Measurements from ENCODE around the gene SEC14L1. TPM values are rescaled to one million over a fixed set of nuclear protein-coding genes. Genes with fewer than 3 reads are reported as not detected.
A peak's percentile ranks its signal among the peaks of the same experiment; 100 is the strongest.

The SEC14L1 gene
- total and polyA plus RNA-seq, 4 donors, result 17.0 to 52.0 (median 26.8) TPM

DNA sequence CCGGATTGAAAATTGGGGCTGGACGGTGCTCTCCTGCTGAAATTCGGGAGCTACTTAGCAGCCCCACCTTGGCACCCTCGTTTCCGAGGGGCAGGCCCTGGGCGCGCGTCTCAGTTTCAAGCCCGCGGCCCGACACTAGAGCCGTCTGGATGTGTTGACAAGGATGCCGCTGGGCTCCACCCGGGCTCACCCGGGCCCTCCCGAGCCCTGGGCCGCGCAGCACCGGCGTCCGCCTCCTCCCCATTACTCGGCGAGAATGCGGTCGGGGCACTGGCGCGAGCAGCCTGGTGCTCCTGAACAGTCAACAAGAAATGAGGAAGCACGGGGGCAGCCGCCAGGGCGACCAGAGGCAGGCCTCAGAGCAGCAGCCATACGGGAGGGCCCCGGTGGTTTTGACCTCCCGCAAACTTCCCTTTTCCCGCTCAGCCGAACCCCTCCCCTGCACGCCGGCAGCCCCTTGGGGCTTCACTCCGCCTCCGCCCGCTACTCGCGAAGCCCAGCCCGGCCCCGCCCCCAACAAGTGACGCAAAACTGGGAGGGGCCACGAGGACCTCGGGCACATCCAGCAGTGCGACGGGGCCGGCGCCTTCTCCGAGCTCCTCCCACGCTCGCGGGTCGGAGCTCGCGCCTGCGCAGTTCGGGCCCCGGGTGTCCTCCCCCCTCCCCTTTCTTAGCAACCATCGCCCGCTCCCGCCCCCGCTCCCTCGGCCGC, 447 bp upstream of the SEC14L1 start:
- peak; percentile 100 for DNase-seq (ENCODE audit: low spot score)
- Histone ChIP-seq H3K27me3 (ENCODE audit: control insufficient read depth in 4 of 4, insufficient read depth in 4 of 4, low read length in 3 of 4) (no peaks in the 10 kb centered on the region), H3K9me3 (ENCODE audit: control insufficient read depth in 4 of 4, low read length in 3 of 4) (peaks cover 0 to 3% (median 0%) of the 10 kb centered on the region in 4 donors), H3K4me1 (ENCODE audit: control insufficient read depth in 4 of 4, insufficient read depth in 4 of 4, low read length in 3 of 4) (peaks cover 0 to 9% (median 3%) of the 10 kb centered on the region in 4 donors), H3K9ac (ENCODE audit: low read depth in 1 of 2, low read length in 2 of 2) (peak overlapping the region; percentile 36 to 82), H3K27ac (ENCODE audit: low read depth in 1 of 2, low read length in 2 of 2) (peak overlapping the region; percentile 88 to 93), H3K4me3 (ENCODE audit: low read depth in 1 of 3, low read length in 3 of 3) (peak overlapping the region; percentile 61 to 94 (median 71)), H3K36me3 (ENCODE audit: control insufficient read depth in 4 of 4, insufficient read depth in 3 of 4, low read depth in 1 of 4, low read length in 3 of 4) (peaks cover 0 to 2% (median 0%) of the 10 kb centered on the region in 4 donors)
- no peak for TF ChIP-seq JUND (IDR thresholded peaks at IDR 0.05)
- peak in 1 of 2 donors; percentile 52 for TF ChIP-seq GABPA (IDR thresholded peaks at IDR 0.05 in 1 of 2, conservative IDR thresholded peaks at IDR 0.05 in 1 of 2)
- peak in 1 of 2 donors; percentile 38 for TF ChIP-seq RAD21 (IDR thresholded peaks at IDR 0.05)
- TF ChIP-seq SP1 (IDR thresholded peaks at IDR 0.05), result peak; percentile 81
- TF ChIP-seq FOXA1 (IDR thresholded peaks at IDR 0.05), result no peak
- TF ChIP-seq RXRA (IDR thresholded peaks at IDR 0.05), result peak; percentile 38 to 52
- TF ChIP-seq, protein P1, sequence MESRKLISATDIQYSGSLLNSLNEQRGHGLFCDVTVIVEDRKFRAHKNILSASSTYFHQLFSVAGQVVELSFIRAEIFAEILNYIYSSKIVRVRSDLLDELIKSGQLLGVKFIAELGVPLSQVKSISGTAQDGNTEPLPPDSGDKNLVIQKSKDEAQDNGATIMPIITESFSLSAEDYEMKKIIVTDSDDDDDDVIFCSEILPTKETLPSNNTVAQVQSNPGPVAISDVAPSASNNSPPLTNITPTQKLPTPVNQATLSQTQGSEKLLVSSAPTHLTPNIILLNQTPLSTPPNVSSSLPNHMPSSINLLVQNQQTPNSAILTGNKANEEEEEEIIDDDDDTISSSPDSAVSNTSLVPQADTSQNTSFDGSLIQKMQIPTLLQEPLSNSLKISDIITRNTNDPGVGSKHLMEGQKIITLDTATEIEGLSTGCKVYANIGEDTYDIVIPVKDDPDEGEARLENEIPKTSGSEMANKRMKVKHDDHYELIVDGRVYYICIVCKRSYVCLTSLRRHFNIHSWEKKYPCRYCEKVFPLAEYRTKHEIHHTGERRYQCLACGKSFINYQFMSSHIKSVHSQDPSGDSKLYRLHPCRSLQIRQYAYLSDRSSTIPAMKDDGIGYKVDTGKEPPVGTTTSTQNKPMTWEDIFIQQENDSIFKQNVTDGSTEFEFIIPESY (IDR thresholded peaks at IDR 0.05), result peak; percentile 34
- TF ChIP-seq, protein P2, sequence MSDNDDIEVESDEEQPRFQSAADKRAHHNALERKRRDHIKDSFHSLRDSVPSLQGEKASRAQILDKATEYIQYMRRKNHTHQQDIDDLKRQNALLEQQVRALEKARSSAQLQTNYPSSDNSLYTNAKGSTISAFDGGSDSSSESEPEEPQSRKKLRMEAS (IDR thresholded peaks at IDR 0.05), result peak; percentile 29
- TF ChIP-seq, protein P3, sequence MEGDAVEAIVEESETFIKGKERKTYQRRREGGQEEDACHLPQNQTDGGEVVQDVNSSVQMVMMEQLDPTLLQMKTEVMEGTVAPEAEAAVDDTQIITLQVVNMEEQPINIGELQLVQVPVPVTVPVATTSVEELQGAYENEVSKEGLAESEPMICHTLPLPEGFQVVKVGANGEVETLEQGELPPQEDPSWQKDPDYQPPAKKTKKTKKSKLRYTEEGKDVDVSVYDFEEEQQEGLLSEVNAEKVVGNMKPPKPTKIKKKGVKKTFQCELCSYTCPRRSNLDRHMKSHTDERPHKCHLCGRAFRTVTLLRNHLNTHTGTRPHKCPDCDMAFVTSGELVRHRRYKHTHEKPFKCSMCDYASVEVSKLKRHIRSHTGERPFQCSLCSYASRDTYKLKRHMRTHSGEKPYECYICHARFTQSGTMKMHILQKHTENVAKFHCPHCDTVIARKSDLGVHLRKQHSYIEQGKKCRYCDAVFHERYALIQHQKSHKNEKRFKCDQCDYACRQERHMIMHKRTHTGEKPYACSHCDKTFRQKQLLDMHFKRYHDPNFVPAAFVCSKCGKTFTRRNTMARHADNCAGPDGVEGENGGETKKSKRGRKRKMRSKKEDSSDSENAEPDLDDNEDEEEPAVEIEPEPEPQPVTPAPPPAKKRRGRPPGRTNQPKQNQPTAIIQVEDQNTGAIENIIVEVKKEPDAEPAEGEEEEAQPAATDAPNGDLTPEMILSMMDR (IDR thresholded peaks at IDR 0.05; ENCODE audit: low read depth, low read length, missing input control), result no peak
- no peak for TF ChIP-seq HNF4A (conservative IDR thresholded peaks at IDR 0.05)
- TF ChIP-seq EGR1 (IDR thresholded peaks at IDR 0.05; ENCODE audit: low read depth in 2 of 2), result peak; percentile 87 to 93
- TF ChIP-seq, protein P4, sequence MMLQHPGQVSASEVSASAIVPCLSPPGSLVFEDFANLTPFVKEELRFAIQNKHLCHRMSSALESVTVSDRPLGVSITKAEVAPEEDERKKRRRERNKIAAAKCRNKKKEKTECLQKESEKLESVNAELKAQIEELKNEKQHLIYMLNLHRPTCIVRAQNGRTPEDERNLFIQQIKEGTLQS (IDR thresholded peaks at IDR 0.05), result peak; percentile 64
- TF ChIP-seq TAF1 (conservative IDR thresholded peaks at IDR 0.05), result peak; percentile 90
- TF ChIP-seq YY1 (IDR thresholded peaks at IDR 0.05), result peak; percentile 80
- TF ChIP-seq, protein P5, sequence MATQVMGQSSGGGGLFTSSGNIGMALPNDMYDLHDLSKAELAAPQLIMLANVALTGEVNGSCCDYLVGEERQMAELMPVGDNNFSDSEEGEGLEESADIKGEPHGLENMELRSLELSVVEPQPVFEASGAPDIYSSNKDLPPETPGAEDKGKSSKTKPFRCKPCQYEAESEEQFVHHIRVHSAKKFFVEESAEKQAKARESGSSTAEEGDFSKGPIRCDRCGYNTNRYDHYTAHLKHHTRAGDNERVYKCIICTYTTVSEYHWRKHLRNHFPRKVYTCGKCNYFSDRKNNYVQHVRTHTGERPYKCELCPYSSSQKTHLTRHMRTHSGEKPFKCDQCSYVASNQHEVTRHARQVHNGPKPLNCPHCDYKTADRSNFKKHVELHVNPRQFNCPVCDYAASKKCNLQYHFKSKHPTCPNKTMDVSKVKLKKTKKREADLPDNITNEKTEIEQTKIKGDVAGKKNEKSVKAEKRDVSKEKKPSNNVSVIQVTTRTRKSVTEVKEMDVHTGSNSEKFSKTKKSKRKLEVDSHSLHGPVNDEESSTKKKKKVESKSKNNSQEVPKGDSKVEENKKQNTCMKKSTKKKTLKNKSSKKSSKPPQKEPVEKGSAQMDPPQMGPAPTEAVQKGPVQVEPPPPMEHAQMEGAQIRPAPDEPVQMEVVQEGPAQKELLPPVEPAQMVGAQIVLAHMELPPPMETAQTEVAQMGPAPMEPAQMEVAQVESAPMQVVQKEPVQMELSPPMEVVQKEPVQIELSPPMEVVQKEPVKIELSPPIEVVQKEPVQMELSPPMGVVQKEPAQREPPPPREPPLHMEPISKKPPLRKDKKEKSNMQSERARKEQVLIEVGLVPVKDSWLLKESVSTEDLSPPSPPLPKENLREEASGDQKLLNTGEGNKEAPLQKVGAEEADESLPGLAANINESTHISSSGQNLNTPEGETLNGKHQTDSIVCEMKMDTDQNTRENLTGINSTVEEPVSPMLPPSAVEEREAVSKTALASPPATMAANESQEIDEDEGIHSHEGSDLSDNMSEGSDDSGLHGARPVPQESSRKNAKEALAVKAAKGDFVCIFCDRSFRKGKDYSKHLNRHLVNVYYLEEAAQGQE (IDR thresholded peaks at IDR 0.05), result peak; percentile 55
- peak; percentile 54 for TF ChIP-seq NR2F2 (IDR thresholded peaks at IDR 0.05)
- TF ChIP-seq FOXA2 (IDR thresholded peaks at IDR 0.05), result no peak
- TF ChIP-seq HNF4G (IDR thresholded peaks at IDR 0.05), result no peak
- WGBS, result 1% methylated on average over 67 of the region's 67 CpGs
